ENCODE data around the gene EFCAB10.
A peak's percentile ranks its signal among the peaks of the same experiment; 100 is the strongest.
"Not testable (repeated sequence)": the region's sequence is repeated elsewhere in the genome, so short reads cannot be mapped to it uniquely, and the experiment has no call there.

EFCAB10 gene

DNA sequence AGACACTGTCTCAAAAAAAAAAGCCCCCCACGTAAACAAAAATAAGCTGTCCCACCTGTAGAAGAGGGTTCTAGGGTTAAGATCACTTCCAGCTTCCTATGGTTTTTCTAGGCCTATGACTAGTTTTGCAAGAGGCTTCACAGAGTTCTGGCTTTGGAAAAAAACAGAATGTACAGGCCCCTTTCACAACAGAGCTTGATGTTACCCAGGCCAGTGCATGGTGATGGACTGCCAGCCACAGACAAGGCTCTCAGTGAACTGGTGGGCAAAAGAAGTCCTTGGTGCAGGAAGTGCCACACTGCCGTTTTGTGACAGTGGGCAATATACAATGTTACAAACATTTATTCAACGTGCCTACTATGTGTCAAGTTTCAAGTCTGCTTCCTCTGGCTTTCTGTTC is 18.3 kb upstream of the EFCAB10 start:
- no peak for DNase-seq (ENCODE audit: low read depth)
- H3K4me3 ChIP-seq (ENCODE audit: low read depth, low read length), result no peak overlapping the region
- TF ChIP-seq, protein P1, sequence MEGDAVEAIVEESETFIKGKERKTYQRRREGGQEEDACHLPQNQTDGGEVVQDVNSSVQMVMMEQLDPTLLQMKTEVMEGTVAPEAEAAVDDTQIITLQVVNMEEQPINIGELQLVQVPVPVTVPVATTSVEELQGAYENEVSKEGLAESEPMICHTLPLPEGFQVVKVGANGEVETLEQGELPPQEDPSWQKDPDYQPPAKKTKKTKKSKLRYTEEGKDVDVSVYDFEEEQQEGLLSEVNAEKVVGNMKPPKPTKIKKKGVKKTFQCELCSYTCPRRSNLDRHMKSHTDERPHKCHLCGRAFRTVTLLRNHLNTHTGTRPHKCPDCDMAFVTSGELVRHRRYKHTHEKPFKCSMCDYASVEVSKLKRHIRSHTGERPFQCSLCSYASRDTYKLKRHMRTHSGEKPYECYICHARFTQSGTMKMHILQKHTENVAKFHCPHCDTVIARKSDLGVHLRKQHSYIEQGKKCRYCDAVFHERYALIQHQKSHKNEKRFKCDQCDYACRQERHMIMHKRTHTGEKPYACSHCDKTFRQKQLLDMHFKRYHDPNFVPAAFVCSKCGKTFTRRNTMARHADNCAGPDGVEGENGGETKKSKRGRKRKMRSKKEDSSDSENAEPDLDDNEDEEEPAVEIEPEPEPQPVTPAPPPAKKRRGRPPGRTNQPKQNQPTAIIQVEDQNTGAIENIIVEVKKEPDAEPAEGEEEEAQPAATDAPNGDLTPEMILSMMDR (IDR thresholded peaks at IDR 0.05; ENCODE audit: insufficient read depth, low read depth, low read length, missing control alignments), result no peak

DNA sequence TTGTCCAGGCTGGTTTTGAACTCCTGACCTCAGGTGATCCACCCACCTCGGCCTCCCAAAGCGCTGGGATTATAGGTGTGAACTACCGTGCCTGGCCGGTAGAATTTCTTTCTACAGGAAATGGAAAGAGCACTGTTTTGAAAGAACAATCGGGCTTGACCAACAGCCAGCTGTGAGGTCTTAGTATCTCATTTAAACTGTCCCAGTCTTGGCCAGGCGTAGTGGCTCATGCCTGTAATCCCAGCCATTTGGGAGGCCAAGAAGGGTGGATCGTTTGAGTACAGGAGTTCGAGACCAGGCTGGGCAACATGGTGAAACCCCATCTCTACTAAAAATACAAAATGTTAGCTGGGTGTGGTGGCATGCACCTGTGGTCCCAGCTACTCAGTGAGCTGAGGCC is 17.8 kb upstream of the EFCAB10 start:
- DNase-seq (ENCODE audit: low read depth), result not testable (repeated sequence)

DNA sequence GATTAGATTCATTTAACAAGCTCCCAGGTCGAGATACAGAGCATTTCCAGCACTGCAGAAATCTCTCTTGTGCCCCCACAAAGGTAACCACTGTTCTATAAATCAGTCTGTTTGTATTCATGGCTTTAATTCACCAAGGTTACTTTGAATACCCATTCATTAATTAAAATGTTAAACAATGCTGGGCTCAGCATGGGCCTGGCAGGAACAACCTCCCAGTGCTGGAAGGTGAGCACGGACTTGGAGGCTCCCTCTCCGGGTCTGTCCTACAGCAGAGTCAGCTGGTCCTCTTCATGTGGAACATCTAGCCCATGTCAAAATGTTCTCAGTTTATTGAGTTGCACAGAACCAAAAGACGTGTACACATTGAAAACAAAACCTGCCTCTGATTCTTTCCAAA is 15.6 kb upstream of the EFCAB10 start:
- no peak overlapping the region for H3K4me3 ChIP-seq (ENCODE audit: low read depth, low read length)
- TF ChIP-seq, protein P1 (IDR thresholded peaks at IDR 0.05; ENCODE audit: insufficient read depth, low read depth, low read length, missing control alignments), result no peak
- DNase-seq (ENCODE audit: low read depth), result no peak

More for the DNA sequence above, 17.8 kb upstream of the EFCAB10 start:
- not testable (repeated sequence) for H3K4me3 ChIP-seq (ENCODE audit: low read depth, low read length)

DNA sequence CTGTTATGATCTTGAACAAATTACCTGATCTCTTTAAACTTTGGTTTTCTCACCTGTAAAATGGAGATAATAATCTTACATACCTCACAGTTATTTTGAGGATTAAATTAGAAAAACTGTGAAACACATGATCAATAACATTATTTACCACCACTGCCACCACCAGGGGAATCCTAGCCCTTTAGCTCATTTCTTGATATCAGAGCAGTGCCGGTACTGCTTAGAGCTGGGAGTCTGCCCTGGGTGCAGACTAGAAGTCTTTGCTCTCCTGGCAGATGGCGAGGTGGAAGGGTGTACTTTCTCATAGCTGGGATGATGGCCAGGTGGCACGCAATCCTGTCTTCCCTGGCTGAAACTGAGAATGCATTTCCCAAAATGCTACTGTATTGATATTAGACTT is 12.7 kb upstream of the EFCAB10 start:
- H3K4me3 ChIP-seq (ENCODE audit: low read depth, low read length), result no peak overlapping the region
- DNase-seq (ENCODE audit: low read depth), result peak; percentile 43
- TF ChIP-seq, protein P1 (IDR thresholded peaks at IDR 0.05; ENCODE audit: insufficient read depth, low read depth, low read length, missing control alignments), result no peak

DNA sequence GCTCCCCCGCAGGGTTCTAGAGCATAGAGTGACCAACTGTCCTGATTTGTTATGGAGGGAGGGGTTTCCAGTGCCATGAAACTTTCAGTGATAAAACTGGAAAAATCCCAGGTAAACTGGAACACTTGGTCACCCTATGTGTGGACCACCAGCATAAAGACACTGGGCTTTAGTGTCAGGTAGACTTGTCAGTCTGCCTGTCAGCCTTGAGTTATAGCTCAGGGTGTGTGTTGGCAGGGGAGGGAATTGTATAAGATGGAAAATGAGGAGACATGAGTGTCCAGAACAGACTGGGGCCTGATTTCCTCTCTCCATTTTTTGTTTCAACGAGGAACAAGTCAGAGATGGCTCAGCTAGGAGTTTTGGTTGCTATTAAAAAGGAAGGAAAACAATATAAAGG is 10.2 kb upstream of the EFCAB10 start:
- TF ChIP-seq, protein P1 (IDR thresholded peaks at IDR 0.05; ENCODE audit: insufficient read depth, low read depth, low read length, missing control alignments), result no peak
- no peak overlapping the region for H3K4me3 ChIP-seq (ENCODE audit: low read depth, low read length)
- no peak for DNase-seq (ENCODE audit: low read depth)

DNA sequence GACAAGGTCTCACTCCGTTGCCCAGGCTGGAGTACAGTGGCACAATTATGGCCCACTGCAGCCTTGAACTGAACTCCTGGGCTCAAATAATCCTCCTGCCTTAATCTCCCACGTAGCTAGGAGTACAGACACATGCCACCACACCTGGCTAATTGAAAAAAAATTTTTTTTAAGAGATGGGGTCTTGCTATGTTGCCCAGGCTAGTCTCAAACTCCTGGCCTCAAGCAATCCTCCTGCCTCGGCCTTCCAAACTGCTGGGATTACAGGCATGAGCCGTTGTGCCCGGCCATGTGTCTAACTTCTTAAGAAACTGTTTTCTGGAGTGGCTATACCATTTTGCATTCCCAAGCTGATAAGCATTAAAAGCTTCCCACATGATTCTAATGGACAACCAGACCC is 9.5 kb upstream of the EFCAB10 start:
- TF ChIP-seq, protein P1 (IDR thresholded peaks at IDR 0.05; ENCODE audit: insufficient read depth, low read depth, low read length, missing control alignments), result no peak
- no peak for DNase-seq (ENCODE audit: low read depth)
- H3K4me3 ChIP-seq (ENCODE audit: low read depth, low read length), result no peak overlapping the region

DNA sequence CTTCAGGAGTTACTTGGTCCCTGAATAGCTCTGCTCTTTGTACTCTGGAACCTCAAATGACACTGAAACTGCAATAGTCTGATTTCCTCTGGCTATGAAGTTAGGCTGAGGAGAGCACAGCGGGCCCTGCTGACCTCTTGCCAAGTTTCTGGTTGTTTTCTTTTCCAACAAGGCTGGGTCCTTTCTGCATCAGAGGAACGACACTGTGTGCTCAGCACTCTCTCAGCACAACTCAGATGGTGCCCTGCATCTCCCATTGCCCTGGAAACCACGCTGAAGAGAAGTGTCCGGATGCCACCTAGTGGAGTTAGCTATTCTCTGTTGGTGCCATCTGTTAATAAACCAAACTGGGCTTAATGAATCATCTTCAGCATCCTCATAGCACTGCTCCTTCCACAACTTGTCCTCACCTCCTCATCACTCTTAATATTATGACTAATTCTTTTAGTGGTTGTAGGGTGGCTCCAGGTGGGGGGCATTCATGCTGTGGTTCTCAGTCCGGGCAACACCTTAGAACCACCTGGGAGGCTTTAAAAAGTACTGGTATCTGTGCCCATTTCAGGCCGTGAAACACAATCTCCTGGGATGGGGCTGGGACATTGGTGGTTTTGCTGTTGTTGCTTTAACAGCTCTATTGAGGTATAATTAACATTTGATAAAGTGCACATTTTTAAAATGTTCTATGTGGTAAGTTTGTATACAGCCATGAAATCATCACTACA is 8.2 kb upstream of the EFCAB10 start:
- no peak overlapping the region for H3K4me3 ChIP-seq (ENCODE audit: low read depth, low read length)

More for the DNA sequence above, 8.2 kb upstream of the EFCAB10 start:
- TF ChIP-seq, protein P1 (IDR thresholded peaks at IDR 0.05; ENCODE audit: insufficient read depth, low read depth, low read length, missing control alignments), result peak; percentile 72
- peak; percentile 85 for DNase-seq (ENCODE audit: low read depth)
